ENCODE measurements around the gene HRK. TPM values are rescaled to one million over a fixed set of nuclear protein-coding genes. Genes with fewer than 3 reads are reported as not detected.

Gene HRK
- total and polyA plus RNA-seq, 9 donors: under 0.01 to 0.30 (median 0.15) TPM; not detected in 3

- H3K36me3 ChIP-seq: no peaks in the 10 kb centered on the region
- no peak for DNase-seq
- H3K9me3 ChIP-seq: peaks cover 0 to 5% of the 10 kb centered on the region in 2 donors
- H3K27me3 ChIP-seq: no peaks in the 10 kb centered on the region
- no peak overlapping the region for H3K4me3 ChIP-seq
- no peak overlapping the region for H3K27ac ChIP-seq
- WGBS, 3 donors: 3 to 4% (median 3%) methylated on average over 55 of the region's 55 CpGs
- peaks cover 1% of the 10 kb centered on the region for H3K4me1 ChIP-seq (ENCODE audit: insufficient read depth)
- intact Hi-C loops (cut with DNase I): no loop called here
- TF ChIP-seq CTCF (IDR thresholded peaks at IDR 0.05): no peak
- no peak for TF ChIP-seq POLR2A (IDR thresholded peaks at IDR 0.05)
These were observed 2.4 kb downstream of the HRK start for GRCh38 chr12:116878567-116879508.

- Histone ChIP-seq H3K27me3 (no peaks in the 10 kb centered on the region), H3K9me3 (peaks cover 0 to 5% of the 10 kb centered on the region in 2 donors), H3K4me1 (ENCODE audit: insufficient read depth) (peaks cover 1% of the 10 kb centered on the region), H3K27ac (no peak overlapping the region), H3K4me3 (no peak overlapping the region), H3K36me3 (no peaks in the 10 kb centered on the region)
- DNase-seq: no peak
- no peak for TF ChIP-seq EP300 (IDR thresholded peaks at IDR 0.05)
- no peak for TF ChIP-seq POLR2A (IDR thresholded peaks at IDR 0.05)
- TF ChIP-seq CTCF (IDR thresholded peaks at IDR 0.05): no peak
- 3 to 8% (median 4%) methylated on average over 19 of the region's 19 CpGs for WGBS, 3 donors
- intact Hi-C loops (cut with DNase I): no loop called here
These were observed 4.9 kb downstream of the HRK start for GRCh38 chr12:116876151-116876869.

GRCh38 chr12:116874324-116874995, 6.8 kb downstream of the HRK start:
- H3K36me3 ChIP-seq: no peaks in the 10 kb centered on the region
- no peak overlapping the region for H3K27ac ChIP-seq
- H3K4me3 ChIP-seq: no peak overlapping the region
- H3K9me3 ChIP-seq: peaks cover 0 to 5% of the 10 kb centered on the region in 2 donors
- H3K4me1 ChIP-seq (ENCODE audit: insufficient read depth): no peaks in the 10 kb centered on the region
- H3K27me3 ChIP-seq: no peaks in the 10 kb centered on the region
- DNase-seq: no peak
- intact Hi-C loops (cut with DNase I): no loop called here
- 92 to 97% (median 92%) methylated on average over 4 of the region's 4 CpGs for WGBS, 3 donors
- TF ChIP-seq POLR2A (IDR thresholded peaks at IDR 0.05) (no peak), CTCF (IDR thresholded peaks at IDR 0.05) (no peak), EP300 (IDR thresholded peaks at IDR 0.05) (no peak)

GRCh38 chr12:116870306-116870705, 10.9 kb downstream of the HRK start:
- H3K27ac ChIP-seq: no peak overlapping the region
- TF ChIP-seq POLR2A (IDR thresholded peaks at IDR 0.05) (no peak), CTCF (IDR thresholded peaks at IDR 0.05) (no peak), EP300 (IDR thresholded peaks at IDR 0.05) (no peak)
- no peak for DNase-seq
- intact Hi-C loops (cut with DNase I): no loop called here
- 50 to 54% (median 54%) methylated on average over 4 of the region's 4 CpGs for WGBS, 3 donors
- H3K9me3 ChIP-seq: peaks cover 0 to 5% of the 10 kb centered on the region in 2 donors
- H3K4me1 ChIP-seq (ENCODE audit: insufficient read depth): no peaks in the 10 kb centered on the region
- H3K36me3 ChIP-seq: no peaks in the 10 kb centered on the region
- no peak overlapping the region for H3K4me3 ChIP-seq
- H3K27me3 ChIP-seq: no peaks in the 10 kb centered on the region
